GM21423 (cell line): Measurements from ENCODE around the gene JTB.

Experiments
- ATAC-seq: cut with Tn5 transposase; IDR thresholded peaks from one replicate; pipeline ENCODE4 v1.9.1; 2021; ENCODE audit warnings: mild to moderate bottlenecking, moderate library complexity; ENCODE audit not compliant: unreplicated experiment

Gene JTB

DNA sequence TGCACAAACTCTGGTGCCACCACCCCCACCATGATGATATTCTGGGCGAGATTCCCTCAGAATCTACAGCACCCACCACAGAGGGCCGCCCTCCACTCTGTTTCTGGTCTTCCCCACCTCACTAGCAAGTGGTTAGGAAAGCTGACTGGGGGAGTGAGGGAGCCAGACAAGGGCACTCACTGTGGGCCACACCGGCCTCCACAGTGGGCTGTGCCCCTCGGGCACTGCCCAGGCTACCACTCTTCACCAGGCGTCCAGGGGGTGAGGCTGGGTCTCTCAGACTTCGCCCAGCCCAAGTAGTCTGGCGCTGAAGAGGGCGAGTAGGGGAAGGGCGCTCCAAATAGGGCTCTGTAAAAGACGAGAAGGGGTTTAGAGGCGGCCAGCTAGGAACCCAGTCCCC, 43.5 kb downstream of the JTB start:
- ATAC-seq: no peak

DNA sequence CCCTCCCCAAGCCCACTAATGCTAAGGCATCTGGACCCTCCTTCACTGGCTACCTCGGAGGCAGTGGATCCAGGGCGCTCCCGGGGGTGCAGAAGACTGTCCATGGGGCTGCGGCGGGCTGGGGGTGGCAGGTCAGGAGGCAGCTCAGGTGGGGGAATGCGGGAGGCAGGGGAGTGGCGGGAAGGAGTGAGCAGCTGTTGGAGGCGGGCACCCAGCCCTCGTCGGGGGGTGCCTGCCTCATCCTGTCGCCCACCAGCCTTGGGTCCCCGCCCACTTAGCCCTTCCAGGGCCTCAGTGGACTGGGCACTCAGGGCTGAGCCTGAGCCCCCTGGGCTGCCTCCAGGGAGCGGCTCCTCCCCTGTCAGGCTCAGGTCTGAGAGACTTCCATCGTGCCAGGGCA, 44.0 kb downstream of the JTB start:
- ATAC-seq: no peak

DNA sequence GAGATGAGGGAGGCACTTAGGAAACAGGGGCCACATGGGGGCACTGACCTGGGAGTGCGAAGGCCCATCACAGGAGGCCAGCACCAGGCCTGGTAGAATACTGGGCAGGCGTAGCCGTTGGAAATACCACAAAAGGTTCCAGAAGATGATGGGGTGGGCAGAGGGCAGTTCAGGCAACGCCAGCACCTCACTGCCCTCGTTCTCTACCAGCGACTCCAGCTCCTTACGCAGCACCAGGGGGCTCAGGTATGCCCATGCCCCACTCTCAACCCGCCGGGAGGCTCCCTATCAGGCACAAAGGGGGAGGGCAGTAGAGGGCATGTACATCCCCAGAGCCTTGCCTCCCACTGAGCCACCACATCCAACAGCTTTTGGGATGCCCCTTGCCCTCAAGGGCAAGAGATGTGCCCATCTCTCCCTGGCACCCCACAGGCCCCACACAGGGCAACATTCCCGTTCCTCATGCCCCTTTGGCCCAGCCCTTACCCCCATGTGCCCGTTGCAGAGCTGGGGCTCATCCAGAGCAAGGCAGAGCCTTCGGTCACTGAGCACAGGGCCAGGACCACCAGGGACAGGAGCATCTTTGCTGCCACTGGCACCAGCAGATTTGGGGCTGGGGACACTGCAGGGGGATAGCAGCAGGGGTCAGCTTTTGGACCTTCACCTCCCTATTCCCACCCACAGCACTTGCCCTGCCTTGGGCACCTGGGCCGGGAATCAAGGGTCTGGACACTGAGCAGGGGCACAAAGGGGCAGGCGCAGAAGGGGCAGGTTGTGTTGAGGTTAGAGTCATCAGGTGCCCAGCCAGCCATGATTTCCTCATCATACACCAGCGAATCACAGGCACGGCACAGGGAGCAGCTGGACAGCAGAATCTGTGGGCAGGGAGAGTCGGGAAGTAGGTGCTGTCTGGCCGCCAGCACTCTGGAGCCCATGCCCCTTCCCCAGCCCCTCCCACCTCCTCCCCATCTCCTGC, 45.0 kb downstream of the JTB start:
- no peak for ATAC-seq

DNA sequence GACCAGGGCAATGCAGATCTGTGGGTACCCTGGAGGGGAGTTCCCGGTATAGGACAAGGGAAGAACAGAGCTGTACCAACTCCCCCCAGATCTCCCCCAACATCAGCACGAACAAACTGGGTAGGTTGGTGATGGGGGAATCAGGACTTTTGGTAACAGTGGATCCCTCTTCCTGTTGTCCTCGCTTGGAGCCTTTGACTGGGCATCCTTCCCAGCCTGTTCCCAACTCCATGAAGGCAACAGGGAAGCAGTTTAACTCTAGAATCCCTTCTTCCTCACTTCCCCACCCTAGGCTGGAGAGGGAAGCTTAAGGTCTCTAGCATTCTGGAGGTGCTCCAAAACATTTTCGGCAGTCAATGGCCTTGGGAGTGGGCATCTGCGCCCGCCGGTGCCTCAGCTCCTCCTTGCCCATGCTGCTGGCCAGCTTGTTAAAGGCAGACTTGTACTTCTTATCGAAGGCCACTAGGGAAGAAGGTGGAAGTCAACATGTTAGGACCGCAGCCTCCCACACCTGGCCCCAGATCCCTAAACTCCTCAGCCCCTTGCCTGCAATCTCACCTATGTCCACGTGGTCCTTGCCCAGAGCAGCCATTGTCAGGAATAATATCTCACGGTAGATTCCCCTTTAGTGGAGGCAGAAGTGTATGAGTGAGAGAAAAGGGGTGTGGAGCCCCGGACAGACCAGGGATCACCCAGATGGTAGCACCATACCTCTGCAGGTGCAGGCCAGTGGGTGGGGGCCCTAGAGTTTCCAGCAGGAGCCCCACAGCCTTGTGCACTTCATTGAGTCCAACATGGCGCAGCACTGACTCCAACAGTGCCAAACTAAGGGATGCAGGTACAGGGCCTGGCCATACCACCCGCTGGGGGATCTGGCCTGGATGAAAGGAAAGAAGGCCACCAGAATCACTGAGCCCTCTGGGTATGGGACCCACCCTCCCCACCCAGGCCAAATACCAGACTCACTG, 47.2 kb downstream of the JTB start:
- no peak for ATAC-seq

DNA sequence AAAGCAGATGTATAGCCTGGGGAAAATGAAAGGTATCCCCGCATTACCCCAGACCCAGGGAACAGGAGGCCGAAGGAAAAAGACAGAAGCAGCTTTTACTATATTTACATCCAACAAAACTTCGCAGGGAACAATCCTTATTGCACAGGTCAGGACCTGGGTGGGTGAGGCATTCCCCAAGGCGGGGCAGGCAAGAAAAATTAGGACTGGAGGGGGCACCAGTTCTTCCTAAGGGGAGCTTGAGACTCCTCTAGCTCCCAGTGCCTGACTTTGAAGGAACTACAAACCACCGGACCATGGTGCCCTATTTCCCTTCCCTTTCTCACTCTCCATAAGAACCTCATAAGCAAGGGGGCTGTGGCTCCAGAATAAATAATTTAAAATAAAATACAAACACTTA, 48.0 kb downstream of the JTB start:
- no peak for ATAC-seq

DNA sequence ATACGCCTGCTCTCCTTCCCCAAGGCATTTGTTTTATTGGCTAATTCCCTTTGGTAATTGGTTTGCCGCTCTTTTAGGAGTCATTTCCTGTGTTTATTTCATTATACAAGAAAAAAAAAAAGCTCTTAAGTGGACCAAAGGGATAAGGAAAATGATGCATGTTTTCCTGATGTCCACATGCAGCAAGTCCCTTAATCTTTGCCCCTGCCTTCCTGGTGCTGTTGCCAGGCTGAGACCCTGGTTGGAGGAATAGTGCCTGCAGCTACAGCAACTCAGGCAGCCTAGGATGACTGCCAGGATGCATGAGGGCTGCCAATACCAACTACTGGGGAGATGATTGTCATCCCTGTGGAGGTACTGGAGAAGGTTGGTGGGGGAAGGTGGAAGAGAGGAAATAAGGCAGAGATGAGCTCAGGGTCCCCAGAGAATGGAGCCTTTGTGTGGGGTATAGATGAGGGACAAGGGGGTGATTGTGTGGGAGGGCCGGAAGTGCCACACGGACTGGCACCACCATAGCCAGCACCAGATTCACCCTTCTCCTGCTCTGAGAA, 48.6 kb downstream of the JTB start:
- no peak for ATAC-seq

DNA sequence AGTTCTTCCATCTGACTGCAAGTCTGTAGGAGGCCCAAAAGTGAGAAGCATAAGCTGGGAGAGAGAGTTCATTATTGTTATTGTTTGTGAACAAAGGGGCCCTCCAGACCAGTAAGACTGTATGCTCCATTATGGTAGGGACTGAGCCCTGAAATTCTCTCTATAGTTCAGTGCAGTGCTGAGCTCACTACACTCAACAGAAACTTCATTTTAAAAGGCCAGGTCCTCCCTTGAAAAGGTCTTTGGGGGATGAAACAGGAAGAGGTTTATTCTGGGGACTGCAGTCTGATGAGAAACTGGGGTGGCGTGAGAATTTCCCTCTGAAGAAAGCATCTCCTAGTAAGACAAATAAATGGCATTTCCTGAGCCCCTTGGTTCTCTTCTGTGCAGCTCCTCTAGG, 49.2 kb downstream of the JTB start:
- no peak for ATAC-seq

DNA sequence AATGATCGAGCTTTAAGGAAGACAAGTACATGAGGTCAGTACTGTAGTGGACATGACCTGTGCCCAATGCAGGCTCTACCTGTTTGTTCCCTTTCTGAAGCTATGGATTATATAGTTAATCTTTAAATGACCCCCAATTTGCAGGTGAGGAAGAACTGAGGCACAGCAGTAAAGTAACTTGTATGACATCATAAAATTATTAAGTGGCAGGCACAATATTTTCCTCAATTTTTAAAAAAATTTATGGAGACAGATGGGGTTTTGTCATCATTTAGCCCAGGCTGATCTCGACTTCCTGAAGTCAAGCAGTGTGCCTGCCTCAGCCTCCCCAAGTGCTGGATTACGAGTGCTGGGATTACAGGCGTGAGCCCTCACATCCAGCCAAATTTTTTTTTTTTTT, 51.1 kb downstream of the JTB start:
- no peak for ATAC-seq
